Stimulated activated CD8-positive, alpha-beta memory T cell treated with anti-CD3 and anti-CD28 coated beads, Interleukin-2, amount 100 ng/mL, for 48 hours (primary cell): ENCODE measurements around the gene ZNF490.

Experiments
- DNase-seq, 2 donors: peaks; one replicate each; pipeline ENCODE4 v3.0.0-alpha.2; 2020; ENCODE audit warnings: low read depth in 2 of 2

ZNF490 gene

DNA sequence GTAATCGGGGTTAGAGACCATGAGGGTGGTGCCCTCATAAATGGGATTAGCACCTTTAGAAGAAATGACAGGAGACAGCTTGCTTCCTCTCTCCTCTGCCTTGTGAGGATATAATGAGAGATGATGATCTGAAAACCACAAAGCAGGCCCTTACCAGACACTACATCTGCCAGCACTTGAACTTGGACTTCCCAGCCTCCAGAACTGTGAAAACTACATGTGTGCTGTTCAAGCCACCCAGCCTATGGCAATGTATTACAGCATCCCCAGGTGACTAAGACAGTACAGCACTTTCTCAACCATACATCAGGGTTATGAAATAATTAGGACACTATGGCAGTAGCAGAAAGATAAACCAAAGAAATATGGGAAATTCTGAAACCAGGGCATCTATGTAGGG is 66.8 kb downstream of the ZNF490 start:
- DNase-seq, result no peak
